WTC11 (cell line): ENCODE data around the gene SDK2. TPM values are rescaled to one million over a fixed set of nuclear protein-coding genes. Genes with fewer than 3 reads are reported as not detected.

Source experiments
- ATAC-seq: fragments of 200-7000 bp; cut with Tn5 transposase; 2 replicates; pipeline ENCODE4 v1.10.0; 2021; ENCODE audit warnings: mild to moderate bottlenecking, moderate library complexity
- CTCF ChIA-PET: fragments of 300-600 bp; sonication (Branson Sonifier 250); formaldehyde crosslinking; loops from one replicate; lab custom pipeline; 2021; ENCODE audit warnings: antibody characterized with exemption; lab: Charles Lee
- POLR2A ChIA-PET: fragments of 350-600 bp; sonication (Branson Sonifier 250); formaldehyde crosslinking; loops from one replicate; lab custom pipeline; 2021; ENCODE audit warnings: antibody characterized with exemption; lab: Charles Lee
- DNase-seq: peaks from one replicate; pipeline ENCODE4 v3.0.0; 2021; ENCODE audit warnings: low spot score
- H3K27ac Mint-ChIP-seq: 2 replicates; pipeline ENCODE4 v1.8.0; 2021; ENCODE audit warnings: mixed read lengths
- H3K27me3 Mint-ChIP-seq: 2 replicates; pipeline ENCODE4 v1.8.0; 2021; ENCODE audit warnings: low read depth, mild to moderate bottlenecking, moderate library complexity, mixed read lengths
- H3K36me3 Mint-ChIP-seq: 2 replicates; pipeline ENCODE4 v1.8.0; 2021; ENCODE audit warnings: mixed read lengths
- H3K4me1 Mint-ChIP-seq: 2 replicates; pipeline ENCODE4 v1.8.0; 2022; ENCODE audit warnings: mixed read lengths
- H3K4me3 Mint-ChIP-seq: 2 replicates; pipeline ENCODE4 v1.8.0; 2021; ENCODE audit warnings: mild to moderate bottlenecking, moderate library complexity, mixed read lengths
- H3K9me3 Mint-ChIP-seq: 2 replicates; pipeline ENCODE4 v1.8.0; 2021; ENCODE audit warnings: mixed read lengths
- ATF1 ChIP-seq: sonication (generic); formaldehyde crosslinking; IDR thresholded peaks from 2 replicates; pipeline ENCODE4 v1.8.1; 2023; ENCODE audit warnings: mild to moderate bottlenecking, moderate library complexity, missing genetic modification reagents
- ATF6 ChIP-seq: sonication (generic); formaldehyde crosslinking; IDR thresholded peaks from 2 replicates; pipeline ENCODE4 v1.8.1; 2023; ENCODE audit warnings: mild to moderate bottlenecking, missing genetic modification reagents
- CDX4 ChIP-seq: fragments of 250-450 bp; sonication (Bioruptor Pico); IDR thresholded peaks from 2 replicates; pipeline ENCODE4 v1.9.0; 2021; ENCODE audit warnings: moderate library complexity, mild to moderate bottlenecking, inconsistent platforms, borderline replicate concordance
- CREM ChIP-seq: sonication (generic); formaldehyde crosslinking; IDR thresholded peaks from 2 replicates; pipeline ENCODE4 v1.8.1; 2022; ENCODE audit warnings: mild to moderate bottlenecking, missing genetic modification reagents, moderate library complexity
- ESRRA ChIP-seq: sonication (generic); formaldehyde crosslinking; IDR thresholded peaks from 2 replicates; pipeline ENCODE4 v1.8.1; 2022; ENCODE audit warnings: mild to moderate bottlenecking, missing genetic modification reagents, borderline replicate concordance
- GTF2I ChIP-seq: fragments of 250-450 bp; sonication (Bioruptor Pico); conservative IDR thresholded peaks from 2 replicates; pipeline ENCODE4 v1.4.0; 2021; ENCODE audit warnings: mild to moderate bottlenecking
- IRF2 ChIP-seq: sonication (generic); formaldehyde crosslinking; IDR thresholded peaks from 2 replicates; pipeline ENCODE4 v1.8.0; 2022; ENCODE audit warnings: low read depth, missing genetic modification reagents, borderline replicate concordance
- NFATC4 ChIP-seq: fragments of 250-450 bp; sonication (Bioruptor Pico); IDR thresholded peaks from 2 replicates; pipeline ENCODE4 v1.9.0; 2021; ENCODE audit warnings: mild to moderate bottlenecking
- NFE2L1 ChIP-seq: sonication (generic); formaldehyde crosslinking; IDR thresholded peaks from 2 replicates; pipeline ENCODE4 v1.8.1; 2023; ENCODE audit warnings: missing genetic modification reagents
- NR3C1 ChIP-seq: sonication (generic); formaldehyde crosslinking; conservative IDR thresholded peaks from 2 replicates; pipeline ENCODE4 v1.8.1; 2023; ENCODE audit warnings: low read depth, mild to moderate bottlenecking, missing genetic modification reagents
- SMAD3 ChIP-seq: sonication (generic); formaldehyde crosslinking; IDR thresholded peaks from 2 replicates; pipeline ENCODE4 v1.8.0; 2022; ENCODE audit warnings: missing genetic modification reagents, mild to moderate bottlenecking, borderline replicate concordance
- SMAD4 ChIP-seq: sonication (generic); formaldehyde crosslinking; IDR thresholded peaks from 2 replicates; pipeline ENCODE4 v1.8.0; 2022; ENCODE audit warnings: mild to moderate bottlenecking, missing genetic modification reagents
- SP1 ChIP-seq: sonication (generic); formaldehyde crosslinking; conservative IDR thresholded peaks from 2 replicates; pipeline ENCODE4 v1.8.1; 2022; ENCODE audit warnings: missing genetic modification reagents
- STAT6 ChIP-seq: sonication (generic); formaldehyde crosslinking; conservative IDR thresholded peaks from 2 replicates; pipeline ENCODE4 v1.8.1; 2023; ENCODE audit warnings: mild to moderate bottlenecking, low read depth, missing genetic modification reagents, moderate library complexity
- ZNF423 ChIP-seq: fragments of 250-450 bp; sonication (Bioruptor Pico); IDR thresholded peaks from 2 replicates; pipeline ENCODE4 v2.1.2; 2022; ENCODE audit warnings: mild to moderate bottlenecking, moderate library complexity
- ZNF671 ChIP-seq: fragments of 250-450 bp; sonication (Bioruptor Pico); IDR thresholded peaks from 2 replicates; pipeline ENCODE4 v1.8.0; 2021; ENCODE audit warnings: mild to moderate bottlenecking
- total RNA-seq: library from RNA; stranded (reverse); gene quantifications from 3 replicates; pipeline ENCODE4 v1.2.3, GENCODE V29; 2021
- TF ChIP-seq, protein P1 (sequence below): sonication (generic); formaldehyde crosslinking; conservative IDR thresholded peaks from 2 replicates; pipeline ENCODE4 v1.8.1; 2022; ENCODE audit warnings: mild to moderate bottlenecking, missing genetic modification reagents
- TF ChIP-seq, protein P2 (sequence below): fragments of 250-450 bp; sonication (Bioruptor Pico); IDR thresholded peaks from 2 replicates; pipeline ENCODE4 v2.1.2; 2022; ENCODE audit warnings: mild to moderate bottlenecking, moderate library complexity
- TF ChIP-seq, protein P3 (sequence below): fragments of 250-450 bp; sonication (Bioruptor Pico); IDR thresholded peaks from 2 replicates; pipeline ENCODE4 v1.9.0; 2021; ENCODE audit warnings: mild to moderate bottlenecking
- TF ChIP-seq, protein P4 (sequence below): sonication (generic); formaldehyde crosslinking; IDR thresholded peaks from 2 replicates; pipeline ENCODE4 v1.8.1; 2023; ENCODE audit warnings: mild to moderate bottlenecking, missing genetic modification reagents
- TF ChIP-seq, protein P5 (sequence below): fragments of 200-600 bp; IDR thresholded peaks from 2 replicates; pipeline ENCODE4 v1.8.0; 2022; ENCODE audit warnings: antibody characterized with exemption

SDK2 gene
- total RNA-seq, 1 experiment from 2014 or later, result 14.8 TPM

GRCh38 chr17:73690676-73691075 lies 46.4 kb upstream of the SDK2 start:
- Mint-ChIP-seq H3K27ac (no peak overlapping the region), H3K4me3 (no peak overlapping the region), H3K4me1 (peaks cover 55% of the 10 kb centered on the region), H3K27me3 (no peaks in the 10 kb centered on the region; the same call in none of the 2 replicates), H3K36me3 (no peaks in the 10 kb centered on the region), H3K9me3 (peaks cover 15% of the 10 kb centered on the region)
- TF ChIP-seq, protein P1, sequence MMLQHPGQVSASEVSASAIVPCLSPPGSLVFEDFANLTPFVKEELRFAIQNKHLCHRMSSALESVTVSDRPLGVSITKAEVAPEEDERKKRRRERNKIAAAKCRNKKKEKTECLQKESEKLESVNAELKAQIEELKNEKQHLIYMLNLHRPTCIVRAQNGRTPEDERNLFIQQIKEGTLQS (CRISPR knock-in tag), result no peak
- no peak for TF ChIP-seq NR3C1 (CRISPR knock-in tag)
- TF ChIP-seq ZNF423, result no peak
- no peak for TF ChIP-seq ATF1 (CRISPR knock-in tag)
- TF ChIP-seq, protein P2, sequence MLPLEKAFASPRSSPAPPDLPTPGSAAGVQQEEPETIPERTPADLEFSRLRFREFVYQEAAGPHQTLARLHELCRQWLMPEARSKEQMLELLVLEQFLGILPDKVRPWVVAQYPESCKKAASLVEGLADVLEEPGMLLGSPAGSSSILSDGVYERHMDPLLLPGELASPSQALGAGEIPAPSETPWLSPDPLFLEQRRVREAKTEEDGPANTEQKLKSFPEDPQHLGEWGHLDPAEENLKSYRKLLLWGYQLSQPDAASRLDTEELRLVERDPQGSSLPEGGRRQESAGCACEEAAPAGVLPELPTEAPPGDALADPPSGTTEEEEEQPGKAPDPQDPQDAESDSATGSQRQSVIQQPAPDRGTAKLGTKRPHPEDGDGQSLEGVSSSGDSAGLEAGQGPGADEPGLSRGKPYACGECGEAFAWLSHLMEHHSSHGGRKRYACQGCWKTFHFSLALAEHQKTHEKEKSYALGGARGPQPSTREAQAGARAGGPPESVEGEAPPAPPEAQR, result no peak
- no peak for TF ChIP-seq GTF2I (CRISPR knock-in tag)
- no peak for TF ChIP-seq CDX4 (CRISPR knock-in tag)
- no peak for TF ChIP-seq ATF6 (CRISPR knock-in tag)
- no peak for TF ChIP-seq SMAD4
- TF ChIP-seq ZNF671 (CRISPR knock-in tag), result no peak
- no peak for TF ChIP-seq NFATC4 (CRISPR knock-in tag)
- no peak for TF ChIP-seq CREM
- ChIA-PET POLR2A (interaction anchor here (0.9 kb wide), 1 partner anchor 9 kb away, joined by 3 read pairs; no protein-coding TSS in a partner anchor), CTCF (interaction anchor here (1.0 to 4.0 kb wide), 5 partner anchors 20 to 44 kb away, joined by 3 to 16 read pairs (median 4); no protein-coding TSS in a partner anchor)
- ATAC-seq (peak; percentile 78), DNase-seq (peak; percentile 54)

GRCh38 chr17:73689596-73690275 lies 45.5 kb upstream of the SDK2 start:
- H3K4me1 Mint-ChIP-seq, result peaks cover 64% of the 10 kb centered on the region
- no peak for ATAC-seq
- no peak overlapping the region for H3K4me3 Mint-ChIP-seq
- DNase-seq, result no peak
- no peaks in the 10 kb centered on the region for H3K36me3 Mint-ChIP-seq
- no peaks in the 10 kb centered on the region; the same call in none of the 2 replicates for H3K27me3 Mint-ChIP-seq
- peaks cover 18% of the 10 kb centered on the region for H3K9me3 Mint-ChIP-seq
- ChIA-PET CTCF (interaction anchor here (0.6 to 4.0 kb wide), 4 partner anchors 8 to 37 kb away, joined by 3 to 10 read pairs (median 4); no protein-coding TSS in a partner anchor), POLR2A (no interaction called here)
- no peak overlapping the region for H3K27ac Mint-ChIP-seq
- no peak for TF ChIP-seq STAT6 (CRISPR knock-in tag)
- no peak for TF ChIP-seq NFE2L1 (CRISPR knock-in tag)
- TF ChIP-seq, protein P3, sequence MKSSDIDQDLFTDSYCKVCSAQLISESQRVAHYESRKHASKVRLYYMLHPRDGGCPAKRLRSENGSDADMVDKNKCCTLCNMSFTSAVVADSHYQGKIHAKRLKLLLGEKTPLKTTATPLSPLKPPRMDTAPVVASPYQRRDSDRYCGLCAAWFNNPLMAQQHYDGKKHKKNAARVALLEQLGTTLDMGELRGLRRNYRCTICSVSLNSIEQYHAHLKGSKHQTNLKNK (CRISPR knock-in tag), result no peak
- TF ChIP-seq SP1 (CRISPR knock-in tag), result no peak
- TF ChIP-seq, protein P1 (CRISPR knock-in tag), result no peak
- TF ChIP-seq, protein P4, sequence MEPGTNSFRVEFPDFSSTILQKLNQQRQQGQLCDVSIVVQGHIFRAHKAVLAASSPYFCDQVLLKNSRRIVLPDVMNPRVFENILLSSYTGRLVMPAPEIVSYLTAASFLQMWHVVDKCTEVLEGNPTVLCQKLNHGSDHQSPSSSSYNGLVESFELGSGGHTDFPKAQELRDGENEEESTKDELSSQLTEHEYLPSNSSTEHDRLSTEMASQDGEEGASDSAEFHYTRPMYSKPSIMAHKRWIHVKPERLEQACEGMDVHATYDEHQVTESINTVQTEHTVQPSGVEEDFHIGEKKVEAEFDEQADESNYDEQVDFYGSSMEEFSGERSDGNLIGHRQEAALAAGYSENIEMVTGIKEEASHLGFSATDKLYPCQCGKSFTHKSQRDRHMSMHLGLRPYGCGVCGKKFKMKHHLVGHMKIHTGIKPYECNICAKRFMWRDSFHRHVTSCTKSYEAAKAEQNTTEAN, result no peak
- TF ChIP-seq ESRRA, result no peak
- TF ChIP-seq GTF2I (CRISPR knock-in tag), result no peak
- no peak for TF ChIP-seq SMAD3
- TF ChIP-seq, protein P5, sequence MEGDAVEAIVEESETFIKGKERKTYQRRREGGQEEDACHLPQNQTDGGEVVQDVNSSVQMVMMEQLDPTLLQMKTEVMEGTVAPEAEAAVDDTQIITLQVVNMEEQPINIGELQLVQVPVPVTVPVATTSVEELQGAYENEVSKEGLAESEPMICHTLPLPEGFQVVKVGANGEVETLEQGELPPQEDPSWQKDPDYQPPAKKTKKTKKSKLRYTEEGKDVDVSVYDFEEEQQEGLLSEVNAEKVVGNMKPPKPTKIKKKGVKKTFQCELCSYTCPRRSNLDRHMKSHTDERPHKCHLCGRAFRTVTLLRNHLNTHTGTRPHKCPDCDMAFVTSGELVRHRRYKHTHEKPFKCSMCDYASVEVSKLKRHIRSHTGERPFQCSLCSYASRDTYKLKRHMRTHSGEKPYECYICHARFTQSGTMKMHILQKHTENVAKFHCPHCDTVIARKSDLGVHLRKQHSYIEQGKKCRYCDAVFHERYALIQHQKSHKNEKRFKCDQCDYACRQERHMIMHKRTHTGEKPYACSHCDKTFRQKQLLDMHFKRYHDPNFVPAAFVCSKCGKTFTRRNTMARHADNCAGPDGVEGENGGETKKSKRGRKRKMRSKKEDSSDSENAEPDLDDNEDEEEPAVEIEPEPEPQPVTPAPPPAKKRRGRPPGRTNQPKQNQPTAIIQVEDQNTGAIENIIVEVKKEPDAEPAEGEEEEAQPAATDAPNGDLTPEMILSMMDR, result no peak
- no peak for TF ChIP-seq IRF2
- TF ChIP-seq CDX4 (CRISPR knock-in tag), result no peak
